ENCODE results near the gene BRAT1.

The BRAT1 gene

GRCh38 chr7:2505401-2505800 lies 49.9 kb downstream of the BRAT1 start:
- no peak for TF ChIP-seq CTCF (conservative IDR thresholded peaks at IDR 0.05)
- H3K27ac ChIP-seq: no peak overlapping the region

DNA sequence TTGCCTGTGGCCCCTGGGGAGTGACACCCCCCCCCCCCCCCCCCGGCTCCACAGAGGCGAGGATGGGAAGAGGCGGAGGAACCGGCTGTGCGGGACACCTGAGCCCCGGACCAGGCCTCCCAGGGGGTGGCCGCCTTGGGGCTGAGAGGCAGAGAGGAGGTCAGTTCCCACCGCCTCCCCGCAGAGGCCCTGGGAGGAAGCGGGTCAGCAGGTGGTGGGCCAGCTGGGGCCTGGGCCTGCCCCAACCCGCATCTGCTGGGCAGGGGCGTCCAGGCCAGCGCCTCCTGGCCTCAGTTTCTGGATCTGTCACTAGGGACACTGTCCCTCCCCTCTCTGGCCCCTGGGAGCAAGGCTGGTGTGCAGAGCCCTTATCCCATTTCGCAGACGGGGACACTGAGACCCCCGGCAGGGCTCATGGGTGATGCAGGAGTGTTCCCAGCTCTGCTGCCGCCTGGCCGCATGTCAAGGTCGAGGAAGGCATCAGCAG lies 50.4 kb downstream of the BRAT1 start:
- no peak overlapping the region for H3K27ac ChIP-seq
- TF ChIP-seq ZFX (IDR thresholded peaks at IDR 0.05) (no peak), CTCF (conservative IDR thresholded peaks at IDR 0.05) (no peak)

GRCh38 chr7:2504128-2504888 lies 51.0 kb downstream of the BRAT1 start:
- TF ChIP-seq CTCF (conservative IDR thresholded peaks at IDR 0.05) (no peak), ZFX (IDR thresholded peaks at IDR 0.05) (no peak)
- H3K27ac ChIP-seq: no peak overlapping the region

- TF ChIP-seq CTCF (conservative IDR thresholded peaks at IDR 0.05) (no peak), ZFX (IDR thresholded peaks at IDR 0.05) (no peak)
Measured at GRCh38 chr7:2503056-2503941, 52.0 kb downstream of the BRAT1 start.

GRCh38 chr7:2502647-2502966 lies 52.7 kb downstream of the BRAT1 start:
- TF ChIP-seq CTCF (conservative IDR thresholded peaks at IDR 0.05) (no peak), ZFX (IDR thresholded peaks at IDR 0.05) (no peak)

More at GRCh38 chr7:2503056-2503941, 52.0 kb downstream of the BRAT1 start:
- H3K27ac ChIP-seq: no peak overlapping the region

DNA sequence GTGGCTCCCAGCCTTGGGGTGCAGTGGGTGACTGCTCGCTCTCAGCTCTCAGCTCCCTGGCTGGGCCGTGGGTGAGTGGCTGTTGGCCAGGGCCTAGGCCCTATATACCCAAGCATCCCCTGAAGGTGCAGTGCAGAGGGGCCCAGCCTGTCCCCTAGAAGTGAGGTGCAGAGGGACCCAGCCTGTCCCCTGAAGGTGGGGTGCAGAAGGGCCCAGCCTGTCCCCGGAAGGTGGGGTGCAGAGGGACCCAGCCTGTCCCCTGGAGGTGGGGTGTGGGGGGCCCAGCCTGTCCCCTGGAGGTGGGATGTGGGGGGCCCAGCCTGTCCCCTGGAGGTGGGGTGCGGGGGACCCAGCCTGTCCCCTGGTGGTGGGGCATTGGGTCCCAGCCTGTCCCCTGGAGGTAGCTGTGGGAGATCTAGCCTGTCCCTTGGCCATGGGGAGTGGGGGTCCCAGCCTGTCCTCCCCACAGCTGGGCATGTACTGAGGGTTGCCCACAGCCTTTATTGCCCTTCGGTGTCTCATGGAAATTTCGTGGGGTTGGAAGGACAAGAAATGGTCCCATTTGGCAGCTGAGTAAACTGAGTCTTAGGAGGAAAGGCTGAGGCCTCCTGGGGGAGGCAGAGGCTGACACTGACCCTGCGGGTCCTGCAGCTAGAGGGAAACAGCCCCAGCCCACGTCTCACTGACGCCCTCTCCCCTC lies 53.2 kb downstream of the BRAT1 start:
- H3K27ac ChIP-seq: no peak overlapping the region
- no peak for TF ChIP-seq ZFX (IDR thresholded peaks at IDR 0.05)
- no peak for TF ChIP-seq CTCF (conservative IDR thresholded peaks at IDR 0.05)

More at GRCh38 chr7:2502647-2502966, 52.7 kb downstream of the BRAT1 start:
- H3K27ac ChIP-seq: no peak overlapping the region
